HG02571 (cell line): ENCODE measurements around the gene LRP3.
"Not testable (repeated sequence)": the region's sequence is repeated elsewhere in the genome, so short reads cannot be mapped to it uniquely, and the experiment has no call there.

Experiments used
- ATAC-seq: cut with Tn5 transposase; IDR thresholded peaks from one replicate; pipeline ENCODE4 v1.9.1; 2021; ENCODE audit warnings: mild to moderate bottlenecking, moderate library complexity; ENCODE audit not compliant: unreplicated experiment

Gene LRP3

DNA sequence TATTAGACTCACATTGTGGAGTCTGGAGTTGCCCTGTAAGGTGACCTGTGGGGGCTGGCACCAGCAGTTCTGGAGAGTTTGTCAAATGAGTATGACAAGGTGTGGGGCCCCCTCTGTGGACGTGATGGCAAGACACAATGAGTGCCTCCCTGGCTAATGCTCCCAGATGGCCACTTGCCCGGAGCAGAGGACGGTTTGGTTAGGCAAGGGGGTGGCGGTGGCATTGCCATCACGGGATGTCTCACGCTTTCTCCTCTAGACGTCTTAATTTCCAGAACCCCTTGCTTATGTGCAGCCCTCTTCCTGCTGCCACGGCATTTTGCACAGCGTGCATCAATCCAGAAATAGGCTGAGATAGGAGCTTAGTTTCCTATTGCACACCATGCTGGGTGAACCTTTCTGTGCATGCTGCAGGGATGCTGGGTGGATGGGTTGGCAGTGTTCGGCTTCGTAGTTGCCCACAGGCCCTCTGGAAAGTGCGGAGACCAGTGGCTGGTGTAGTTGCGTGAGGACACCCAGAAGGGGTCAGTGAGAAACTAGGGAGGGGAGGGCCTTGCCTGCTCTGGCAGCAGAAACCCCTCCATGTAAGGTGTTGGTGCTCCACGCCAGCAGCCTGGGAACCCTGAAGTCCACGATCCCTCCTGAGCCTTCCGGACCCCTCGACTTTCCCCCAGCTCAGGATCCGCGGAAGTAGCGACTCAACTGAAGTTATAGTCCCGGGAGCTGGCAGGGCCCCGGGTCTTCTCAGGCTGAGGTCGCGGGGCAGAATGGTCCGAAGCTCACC lies 18.1 kb upstream of the LRP3 start:
- ATAC-seq, result peak; percentile 2

DNA sequence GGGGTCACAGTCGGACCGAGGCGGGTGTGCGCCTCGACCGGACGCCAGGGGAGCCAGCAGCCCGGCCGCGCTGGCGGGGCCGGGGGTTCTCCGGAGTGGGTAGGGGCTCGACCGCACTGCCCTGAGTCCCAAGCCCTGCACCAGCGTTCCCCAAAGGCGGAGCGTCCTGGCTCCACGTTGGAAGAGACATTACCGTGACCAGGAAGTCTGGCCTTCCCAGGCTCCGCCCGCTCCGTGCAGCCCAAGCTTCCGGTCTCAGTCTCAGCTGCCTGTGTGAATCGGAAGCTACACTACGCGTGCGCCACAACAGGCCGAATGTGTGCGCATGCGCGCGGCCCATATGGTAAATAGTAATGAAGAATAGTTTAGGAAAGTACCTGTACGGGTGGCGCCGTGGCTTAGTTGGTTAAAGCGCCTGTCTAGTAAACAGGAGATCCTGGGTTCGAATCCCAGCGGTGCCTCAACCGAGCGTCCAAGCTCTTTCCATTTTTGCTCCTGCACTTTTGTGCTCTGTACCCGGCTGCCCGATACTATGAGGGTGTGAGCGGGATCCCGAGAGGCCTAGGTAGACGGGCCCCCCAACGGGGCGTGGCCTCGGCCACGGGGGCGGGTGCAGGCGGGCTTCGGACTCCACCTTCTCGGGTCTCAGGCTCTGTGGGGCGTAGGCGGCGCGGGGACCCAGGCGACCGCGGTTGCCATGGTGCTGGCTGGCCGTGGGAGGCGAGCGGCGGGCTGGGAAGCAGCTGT lies 17.3 kb upstream of the LRP3 start:
- ATAC-seq, result peak; percentile 76

DNA sequence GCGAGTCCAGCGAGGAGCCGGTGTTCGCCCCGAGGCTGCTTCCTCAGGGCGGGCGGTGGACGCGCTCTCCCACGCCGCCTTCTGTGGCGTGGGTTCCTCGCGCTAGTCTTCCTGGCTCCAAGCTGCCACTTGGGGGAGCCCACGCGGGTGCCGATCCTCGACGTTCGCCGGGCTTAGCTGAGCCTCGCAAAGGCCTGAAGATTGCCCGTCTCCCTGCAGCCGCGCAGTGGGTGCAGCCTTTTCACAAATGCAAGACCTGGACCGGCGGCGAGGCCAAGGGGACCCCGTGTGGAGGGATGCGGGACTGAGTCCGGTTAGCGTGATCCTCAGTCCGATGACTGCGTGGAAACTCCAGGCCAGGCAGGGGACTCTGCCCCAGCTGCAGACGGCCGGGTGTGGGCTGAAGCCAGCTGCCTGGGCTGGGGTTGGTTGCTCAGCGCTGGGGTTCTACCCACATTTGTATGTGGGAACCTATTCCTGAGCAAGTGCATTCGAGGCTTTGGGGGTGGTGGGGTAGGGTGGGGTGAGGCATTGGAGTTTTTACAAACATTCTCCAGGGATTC lies 16.6 kb upstream of the LRP3 start:
- ATAC-seq, result peak; percentile 21

DNA sequence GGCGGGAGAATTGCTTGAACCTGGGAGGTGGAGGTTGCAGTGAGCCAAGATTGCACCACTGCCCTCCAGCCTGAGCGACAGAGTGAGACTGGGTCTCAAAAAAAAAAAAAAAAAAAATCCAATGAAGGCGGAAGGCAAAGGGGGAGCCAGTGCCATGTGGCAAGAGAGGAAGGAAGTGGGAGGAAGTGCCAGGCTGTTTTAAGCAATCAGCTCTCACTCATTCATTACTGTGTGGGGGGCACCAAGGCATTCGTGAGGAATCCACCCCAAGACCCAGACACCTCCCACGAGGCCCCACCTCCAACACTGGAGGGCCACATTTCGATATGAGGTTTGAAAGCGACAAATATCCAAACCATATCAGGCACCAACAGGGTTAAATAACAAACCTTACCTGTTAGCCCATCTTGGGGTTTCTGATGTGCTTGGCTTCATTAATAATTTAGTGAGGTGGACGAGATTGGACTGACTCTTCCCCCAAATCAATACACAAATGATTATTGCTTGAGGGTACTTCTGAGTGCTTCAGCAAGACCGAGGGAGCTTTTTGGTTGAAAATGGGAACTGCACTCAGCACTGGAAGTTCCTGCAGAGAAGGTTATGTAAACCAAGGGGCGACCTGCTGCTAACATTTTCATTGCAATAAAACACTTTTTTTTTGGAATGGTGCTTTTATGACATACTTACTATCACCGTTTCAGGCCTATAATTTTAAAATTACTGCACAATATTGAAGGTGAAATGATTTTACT lies 7.5 kb upstream of the LRP3 start:
- no peak for ATAC-seq

DNA sequence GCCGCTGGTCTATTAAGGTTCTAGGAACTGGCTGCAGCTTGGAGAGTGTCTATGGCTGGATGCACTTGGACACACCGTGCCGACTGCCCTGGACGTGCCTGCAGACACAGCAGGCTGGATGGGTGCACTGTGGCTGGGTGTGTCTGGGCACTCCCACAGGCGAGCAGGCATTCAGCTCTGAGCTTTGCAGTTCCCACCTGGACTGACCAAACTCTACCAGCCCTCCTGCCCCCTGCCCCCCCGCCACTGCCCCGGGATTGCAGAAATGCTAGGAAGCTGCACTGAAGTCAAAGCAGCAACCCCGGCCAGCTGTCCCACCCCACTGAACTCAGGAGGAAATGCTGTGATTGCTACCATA lies 7.0 kb upstream of the LRP3 start:
- ATAC-seq, result no peak

DNA sequence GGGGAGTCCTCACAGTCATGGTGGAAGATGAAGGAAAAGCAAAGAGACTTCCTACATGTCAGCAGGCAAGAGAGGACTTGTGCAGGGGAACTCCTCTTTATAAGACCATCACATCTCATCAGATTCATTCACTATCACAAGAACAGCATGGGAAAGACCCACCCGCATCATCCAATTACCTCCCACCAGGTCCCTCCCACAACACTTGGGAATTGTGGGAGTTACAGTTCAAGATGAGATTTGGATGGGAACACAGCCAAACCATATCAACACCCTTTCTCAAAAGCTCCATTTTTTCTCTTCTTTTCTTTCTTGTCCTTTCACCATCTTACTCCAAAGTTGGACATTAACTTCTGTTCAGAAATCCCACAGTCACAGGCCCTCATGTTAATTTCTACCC lies 4.7 kb upstream of the LRP3 start:
- ATAC-seq, result no peak

DNA sequence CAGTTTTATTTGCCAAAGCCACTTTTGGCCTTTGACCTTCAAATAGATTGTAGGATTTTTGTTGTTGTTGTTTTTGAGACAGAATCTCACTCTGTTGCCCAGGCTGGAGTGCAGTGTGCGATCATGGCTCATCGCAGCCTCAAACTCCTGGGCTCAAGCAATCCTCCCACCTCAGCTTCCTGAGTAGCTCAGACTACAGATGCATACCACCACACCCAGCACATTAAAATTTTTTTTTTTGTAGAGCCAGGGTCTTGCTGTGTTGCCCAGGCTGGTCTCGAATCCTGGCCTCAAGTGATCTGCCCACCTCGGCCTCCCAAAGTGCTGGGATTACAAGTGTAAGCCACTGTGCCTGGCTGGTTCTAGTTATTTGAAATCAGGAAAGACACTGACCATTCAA lies 3.0 kb upstream of the LRP3 start:
- ATAC-seq, result not testable (repeated sequence)

DNA sequence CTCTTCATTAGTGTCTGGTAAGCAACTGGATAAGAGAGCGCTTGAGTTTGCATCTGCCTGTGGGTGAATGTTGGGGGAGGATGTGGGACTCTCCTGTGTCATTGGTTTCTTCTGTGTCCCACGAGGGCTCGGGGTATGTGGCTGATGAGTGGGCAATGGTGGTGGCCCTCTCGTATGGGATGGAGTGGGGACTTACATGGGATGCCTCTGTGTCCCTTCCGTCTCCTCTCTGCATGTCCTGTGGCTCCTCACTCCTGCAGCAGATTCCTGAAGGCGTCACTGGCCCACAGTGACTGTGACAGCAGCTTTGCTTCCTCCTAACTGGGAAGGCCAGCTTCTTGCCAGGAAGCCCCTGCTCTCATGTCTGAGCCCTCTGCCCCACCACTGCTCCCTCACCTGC lies 2.6 kb upstream of the LRP3 start:
- ATAC-seq, result no peak

DNA sequence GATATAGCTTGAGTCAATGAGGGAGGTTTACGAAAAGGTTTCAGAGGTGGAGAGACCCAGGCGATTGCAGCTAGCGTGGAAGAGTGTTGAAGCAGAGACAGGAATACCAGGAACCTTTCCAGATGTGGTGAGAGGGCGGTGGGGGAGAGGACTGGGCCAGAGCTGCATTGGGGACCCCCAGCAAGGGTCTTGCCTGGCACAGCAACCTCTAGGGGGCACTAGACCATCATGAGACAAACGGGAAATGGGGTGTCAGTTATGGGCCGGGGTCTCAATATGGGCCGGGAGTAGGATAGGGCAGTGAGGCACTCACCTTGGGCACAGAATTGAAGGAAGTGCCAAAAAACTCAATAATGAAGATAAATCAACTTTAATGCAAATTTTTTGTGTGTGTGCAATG lies 2.1 kb upstream of the LRP3 start:
- ATAC-seq, result no peak

DNA sequence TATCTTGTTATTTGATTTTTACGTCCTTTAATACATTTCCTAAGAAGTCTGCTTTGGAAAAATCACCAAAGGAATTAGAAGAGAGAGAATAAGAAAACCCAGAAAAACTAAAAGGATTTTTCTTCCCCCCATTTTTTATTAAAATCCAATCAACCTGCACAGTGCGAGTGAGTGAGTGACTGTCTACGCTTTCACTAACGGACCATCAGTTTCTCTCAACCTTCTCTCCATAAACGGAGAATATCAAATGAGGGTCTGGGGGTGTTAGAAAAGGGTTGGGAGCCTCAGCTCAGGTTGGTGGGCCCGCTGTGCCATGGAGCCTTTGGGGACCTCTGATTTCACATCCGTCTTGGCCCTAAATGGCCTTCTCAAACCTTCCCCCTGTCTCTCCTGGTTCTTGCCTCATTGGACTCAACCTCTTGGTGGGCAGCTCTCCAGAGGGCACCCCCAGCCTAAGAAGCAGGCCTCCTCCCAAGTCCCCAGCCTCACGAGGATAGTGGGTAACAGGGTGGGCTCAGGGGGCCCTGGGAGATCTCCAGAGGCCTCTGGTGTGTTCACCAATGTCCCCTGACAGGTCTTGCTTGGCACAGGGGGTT lies 763 bp upstream of the LRP3 start:
- ATAC-seq, result no peak

DNA sequence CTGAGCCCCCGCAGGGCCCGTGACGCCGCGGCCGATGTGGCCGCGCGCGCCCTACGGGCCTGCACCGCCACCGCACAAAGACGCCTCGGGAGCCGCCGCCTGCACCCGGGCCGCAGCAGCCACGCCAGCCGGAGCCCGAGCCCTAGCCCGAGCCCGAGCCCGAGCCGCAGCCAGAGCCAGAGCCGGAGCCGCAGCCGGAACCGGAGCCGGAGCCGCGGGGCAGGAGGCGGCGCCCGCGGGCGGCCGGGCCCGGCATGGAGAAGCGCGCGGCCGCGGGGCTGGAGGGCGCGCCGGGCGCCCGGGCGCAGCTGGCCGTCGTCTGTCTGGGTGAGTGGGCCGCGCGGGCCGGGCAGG lies 379 bp downstream of the LRP3 start:
- no peak for ATAC-seq

DNA sequence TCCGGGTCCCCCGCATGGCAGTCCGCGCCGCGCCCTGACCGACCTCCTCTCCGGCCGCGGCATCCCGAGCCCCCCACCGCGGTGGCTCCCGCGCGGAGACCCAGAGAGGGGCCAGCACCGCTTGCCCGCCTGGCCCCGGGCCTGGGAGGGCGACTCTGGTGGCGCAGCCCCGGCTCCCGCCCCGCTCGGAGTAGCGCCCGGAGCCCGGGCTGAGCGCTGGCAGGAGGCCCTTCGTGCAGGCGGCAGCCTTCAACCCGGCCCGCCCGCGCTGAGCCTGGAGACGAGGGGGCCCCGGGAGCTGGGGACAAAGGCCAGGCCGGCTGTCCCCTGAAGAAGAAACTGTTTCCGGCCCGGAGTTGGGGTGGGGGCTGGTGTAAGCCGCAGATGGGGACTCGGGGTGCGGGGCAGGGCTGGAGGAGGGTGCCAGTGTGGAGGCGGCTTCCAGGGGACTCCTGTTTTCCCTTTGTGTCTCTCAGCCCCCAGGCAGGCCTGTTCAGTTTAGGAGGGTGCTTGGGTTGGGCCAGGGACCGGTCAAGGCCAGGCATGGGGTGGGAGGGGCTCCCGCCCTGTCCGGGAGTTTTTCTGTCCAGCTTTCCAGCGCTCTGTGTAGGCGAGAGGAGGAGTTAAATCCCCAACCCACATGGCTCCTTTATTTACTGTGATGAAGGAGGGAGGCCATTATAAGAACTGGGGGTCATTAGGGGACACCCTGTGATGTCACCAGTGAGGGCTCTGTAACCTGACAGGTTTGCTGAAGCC lies 935 bp downstream of the LRP3 start:
- ATAC-seq, result no peak

DNA sequence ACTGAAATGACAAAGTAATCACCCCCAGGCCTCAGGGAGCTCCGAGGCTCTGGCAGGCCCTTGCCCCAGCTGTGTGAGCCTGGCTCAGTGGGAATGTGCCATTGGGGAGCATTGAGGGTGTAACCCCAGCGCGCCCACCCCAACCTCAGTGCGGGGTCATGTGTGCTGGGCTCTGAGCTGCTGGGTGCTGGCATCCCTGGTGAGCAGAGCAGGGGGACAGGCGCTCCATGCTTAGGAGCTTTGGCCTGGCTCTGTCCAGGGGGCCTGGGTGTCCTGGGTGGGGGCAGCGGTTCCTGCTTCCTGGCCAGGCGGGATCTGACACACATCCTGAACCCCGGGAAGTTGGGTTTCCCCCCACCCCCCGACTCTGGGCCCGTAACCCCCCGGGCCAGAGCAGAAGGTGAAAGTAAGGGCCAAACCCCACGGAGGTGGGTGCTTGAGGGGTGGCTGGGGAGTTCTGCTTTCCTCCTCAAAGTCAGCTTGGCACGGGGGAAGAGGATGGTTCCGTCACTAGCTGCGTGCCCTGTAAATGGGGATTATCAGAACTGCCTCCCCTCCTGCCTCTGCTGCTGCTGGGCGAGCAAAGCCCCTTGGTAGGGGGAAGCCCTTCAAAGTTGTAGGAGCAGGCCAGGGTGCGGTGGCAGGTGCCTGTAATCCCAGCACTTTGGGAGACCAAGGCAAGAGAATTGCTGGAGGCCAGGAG lies 1.7 kb downstream of the LRP3 start:
- no peak for ATAC-seq

DNA sequence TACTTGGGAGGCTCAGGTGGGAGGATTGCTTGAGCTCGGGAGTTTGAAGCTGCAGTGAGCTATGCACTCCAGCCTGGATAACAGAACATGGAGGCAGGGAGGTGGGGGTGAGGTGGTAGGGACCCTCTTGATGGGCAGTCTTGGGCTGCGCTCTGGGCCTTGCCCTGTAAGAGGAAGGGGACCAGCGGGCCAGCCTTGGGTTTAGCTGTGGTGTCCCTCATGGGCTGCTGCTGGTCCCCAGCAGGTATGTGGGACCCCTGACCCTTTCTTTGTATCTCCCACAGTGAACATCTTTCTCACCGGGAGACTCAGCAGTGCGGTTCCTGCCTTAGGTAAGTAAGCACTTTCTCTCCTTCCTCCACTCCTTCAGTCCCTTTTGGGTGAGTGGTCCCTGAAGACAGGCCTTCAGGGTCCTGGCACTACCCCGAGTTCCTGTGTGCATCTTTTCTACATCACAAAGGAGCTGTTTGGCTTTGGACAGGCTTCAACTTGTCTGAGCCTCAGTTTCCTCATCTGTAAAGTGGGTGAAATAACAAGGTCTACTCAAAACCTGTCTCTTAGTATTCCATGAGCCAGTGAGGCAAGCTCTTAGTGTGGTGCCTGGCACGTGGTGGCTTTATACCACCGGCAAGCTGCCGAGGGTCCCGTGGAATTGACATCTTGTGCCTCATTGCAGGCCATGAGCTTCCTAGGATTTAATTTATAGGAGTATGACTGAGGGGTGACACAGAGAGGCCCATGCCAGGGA lies 2.5 kb downstream of the LRP3 start:
- ATAC-seq, result no peak

DNA sequence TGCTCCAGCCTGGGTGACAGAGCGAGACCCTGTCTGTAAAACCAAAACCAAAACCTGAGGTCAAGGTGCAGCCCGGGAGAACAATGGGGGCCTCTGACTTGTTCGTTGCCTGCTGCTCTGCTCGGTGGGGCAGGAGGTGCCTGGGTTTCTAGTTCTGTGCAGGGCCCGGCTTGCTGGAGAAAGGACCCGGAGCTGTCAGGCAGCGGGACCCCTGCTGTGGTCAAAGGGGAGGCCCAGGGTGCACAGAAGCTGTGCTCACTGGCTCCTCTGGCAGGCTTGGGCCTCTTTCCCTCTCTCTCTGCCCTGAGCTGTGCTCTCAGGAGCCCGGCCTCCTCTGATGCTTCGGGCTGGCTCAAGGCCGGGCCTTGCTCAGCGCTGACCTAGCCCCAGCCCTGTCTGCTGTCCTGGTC lies 3.5 kb downstream of the LRP3 start:
- no peak for ATAC-seq

DNA sequence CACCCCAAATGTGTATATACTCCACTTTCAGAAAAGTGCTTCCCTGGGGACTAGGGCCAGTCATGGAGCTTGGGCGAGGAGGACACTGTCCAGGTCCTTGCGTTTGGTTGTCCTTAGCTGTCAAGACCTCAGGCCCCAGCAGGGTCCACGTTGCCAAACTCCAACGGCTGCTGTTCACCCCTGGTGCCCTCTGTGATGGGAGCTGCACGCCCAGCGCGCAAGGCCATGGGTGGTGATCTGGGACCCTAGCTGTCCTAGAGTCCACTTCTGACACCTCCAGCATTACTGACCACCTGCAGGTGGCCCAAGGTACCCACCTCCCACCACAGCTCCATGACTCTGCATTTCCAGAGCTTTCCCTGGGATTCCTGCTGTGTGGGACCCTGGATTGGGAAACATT lies 4.0 kb downstream of the LRP3 start:
- ATAC-seq, result no peak

DNA sequence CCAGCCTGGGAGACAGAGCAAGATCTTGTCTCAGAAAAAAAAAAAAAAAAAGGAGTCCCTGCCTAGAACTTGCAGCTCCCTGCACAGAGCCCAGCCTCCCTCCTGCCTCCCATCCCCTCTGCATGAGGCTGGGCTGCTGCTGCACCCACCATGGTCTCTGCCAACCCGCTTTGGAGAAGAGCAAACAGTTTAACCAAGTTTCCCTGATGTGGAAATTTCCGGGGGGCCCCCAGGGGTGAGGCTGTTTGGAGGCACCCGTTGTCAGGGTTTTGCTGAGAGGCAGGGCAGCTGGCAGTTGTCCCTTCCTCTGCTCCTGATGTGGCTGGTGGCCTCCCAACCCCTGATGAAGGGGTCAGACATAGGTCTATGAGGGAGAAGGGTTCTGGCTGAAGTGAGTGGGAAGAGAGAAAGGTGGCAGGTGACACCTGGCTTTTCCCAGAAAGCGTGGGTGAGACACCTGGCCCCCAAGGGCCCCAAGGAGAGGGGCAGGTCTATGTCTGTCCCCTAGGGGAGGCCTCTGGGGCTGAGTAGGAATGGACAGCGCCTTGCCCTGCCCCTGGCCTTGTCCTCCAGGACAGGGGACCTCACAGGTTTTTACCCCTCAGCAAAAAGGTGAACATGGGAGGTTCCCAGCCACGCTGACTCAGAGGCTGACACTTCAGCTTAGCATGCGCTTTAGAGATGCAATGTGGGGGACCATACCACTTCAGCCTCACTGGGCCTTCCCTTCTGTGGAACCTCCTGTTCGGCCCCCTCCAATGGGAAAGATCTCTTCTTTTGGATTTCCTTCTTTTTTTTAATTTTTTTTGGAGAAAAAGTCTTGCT lies 5.5 kb downstream of the LRP3 start:
- ATAC-seq, result no peak

DNA sequence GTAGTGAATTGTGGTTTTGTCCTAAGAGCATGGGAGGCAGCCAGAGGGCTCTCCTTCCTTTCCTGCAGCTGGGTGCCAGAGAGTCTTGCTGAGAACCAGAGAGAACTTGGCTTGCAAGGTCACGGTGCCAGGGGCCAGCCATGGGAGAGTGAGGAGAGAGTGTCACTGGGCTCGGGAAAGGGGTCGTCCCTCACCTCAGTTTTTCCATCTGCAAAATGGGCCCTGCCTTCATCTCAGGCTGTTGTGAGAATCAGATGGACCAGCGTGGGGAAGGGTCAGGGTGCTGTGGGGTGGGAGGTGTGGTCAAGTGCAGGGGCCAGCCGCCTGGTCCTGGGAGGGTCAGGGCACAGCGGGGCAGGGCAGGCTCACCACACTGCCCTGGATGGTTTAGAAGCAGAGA lies 7.3 kb downstream of the LRP3 start:
- ATAC-seq, result no peak
